ENCODE measurements around the gene SAMD11. TPM values are rescaled to one million over a fixed set of nuclear protein-coding genes. Genes with fewer than 3 reads are reported as not detected.

Gene SAMD11
- total RNA-seq, 1 experiment from 2014 or later, result 13.5 TPM

GRCh38 chr1:910311-910880 lies 13.3 kb upstream of the SAMD11 start:
- no peak overlapping the region for H4K91ac ChIP-seq (ENCODE audit: insufficient read length, low read depth, low read length)
- WGBS (ENCODE audit: extremely low coverage, insufficient read length, low lambda C conversion rate), result no CpG with 5 or more reads among the region's 29 CpGs
- H3K27ac ChIP-seq (ENCODE audit: insufficient read length, low read depth, low read length), result no peak overlapping the region
- H3K23me2 ChIP-seq (ENCODE audit: insufficient read length, low read depth, low read length, poor library complexity, severe bottlenecking), result peaks cover 1% of the 10 kb centered on the region
- H2AK5ac ChIP-seq (ENCODE audit: insufficient read length, low read length), result no peak overlapping the region
- H3K56ac ChIP-seq (ENCODE audit: insufficient read length, low read depth, low read length), result no peak overlapping the region
- no peak overlapping the region for H2AFZ ChIP-seq (ENCODE audit: low read length)
- no peak overlapping the region for H3K18ac ChIP-seq (ENCODE audit: insufficient read length, low read depth, low read length)
- no peak overlapping the region for H3K23ac ChIP-seq (ENCODE audit: insufficient read length, low read depth, low read length)
- H2BK15ac ChIP-seq (ENCODE audit: low read depth, low read length), result no peak overlapping the region
- H4K20me1 ChIP-seq (ENCODE audit: control insufficient read depth, insufficient read depth, insufficient read length), result no peaks in the 10 kb centered on the region
- H3K79me1 ChIP-seq (ENCODE audit: insufficient read depth, low read depth, low read length, poor library complexity, severe bottlenecking), result no peaks in the 10 kb centered on the region
- peaks cover 11% of the 10 kb centered on the region; the same call in 1 of the 2 replicates for H3K27me3 ChIP-seq (ENCODE audit: insufficient read depth, low read length)
- H3K4me3 Mint-ChIP-seq, result no peak overlapping the region; a peak in 1 of 5 replicates
- H3K36me3 Mint-ChIP-seq (ENCODE audit: insufficient read depth in 1 of 3, low read depth in 3 of 3), result peaks cover 2 to 7% (median 4%) of the 10 kb centered on the region in 3 experiments; a peak in 4 of 7 replicates
- no peak overlapping the region for H2BK120ac ChIP-seq (ENCODE audit: low read depth, low read length, poor library complexity, severe bottlenecking)
- no peak overlapping the region for H3K4me2 ChIP-seq (ENCODE audit: insufficient read depth, insufficient read length, low read length)
- H3K9me3 ChIP-seq (ENCODE audit: control insufficient read depth, low read depth, low read length), result no peaks in the 10 kb centered on the region
- no peak overlapping the region for H3K27ac Mint-ChIP-seq
- H3K79me2 ChIP-seq (ENCODE audit: insufficient read depth, low read length), result no peaks in the 10 kb centered on the region
- peaks cover 6 to 13% of the 10 kb centered on the region in 2 experiments for H3K4me1 Mint-ChIP-seq
- no peak overlapping the region for H2BK12ac ChIP-seq (ENCODE audit: insufficient read length, low read depth, low read length)
- no peak overlapping the region for H2BK20ac ChIP-seq (ENCODE audit: low read depth, low read length, poor library complexity, severe bottlenecking)
- peaks cover 77% of the 10 kb centered on the region for H3K27me3 Mint-ChIP-seq (ENCODE audit: low read depth)
- H4K8ac ChIP-seq (replicated peaks; ENCODE audit: insufficient read length, low read depth, low read length), result no peak overlapping the region
- no peak for TF ChIP-seq CTCF (conservative IDR thresholded peaks at IDR 0.05)
- no peak overlapping the region for H3T11ph ChIP-seq (ENCODE audit: low read length)
- H3K9me3 Mint-ChIP-seq, result peaks cover 2 to 3% of the 10 kb centered on the region in 2 experiments; a peak in 3 of 5 replicates
- DNase-seq, result no peak
- no peak overlapping the region for H3K4ac ChIP-seq (ENCODE audit: low read depth, low read length)
- no peak overlapping the region for H2BK5ac ChIP-seq (ENCODE audit: insufficient read length, low read length)
- no peak overlapping the region for H3K9ac ChIP-seq (ENCODE audit: extremely low read depth, insufficient read length, low read length)
- H4K5ac ChIP-seq (ENCODE audit: insufficient read length, low read depth, low read length), result no peak overlapping the region
- H3K4me1 ChIP-seq (ENCODE audit: insufficient read depth, low read length), result no peaks in the 10 kb centered on the region
- no peak overlapping the region for H3K14ac ChIP-seq (ENCODE audit: insufficient read depth, low read length)

All from H9 (cell line).